ENCODE data around the gene ACAP2.

ACAP2 gene

DNA sequence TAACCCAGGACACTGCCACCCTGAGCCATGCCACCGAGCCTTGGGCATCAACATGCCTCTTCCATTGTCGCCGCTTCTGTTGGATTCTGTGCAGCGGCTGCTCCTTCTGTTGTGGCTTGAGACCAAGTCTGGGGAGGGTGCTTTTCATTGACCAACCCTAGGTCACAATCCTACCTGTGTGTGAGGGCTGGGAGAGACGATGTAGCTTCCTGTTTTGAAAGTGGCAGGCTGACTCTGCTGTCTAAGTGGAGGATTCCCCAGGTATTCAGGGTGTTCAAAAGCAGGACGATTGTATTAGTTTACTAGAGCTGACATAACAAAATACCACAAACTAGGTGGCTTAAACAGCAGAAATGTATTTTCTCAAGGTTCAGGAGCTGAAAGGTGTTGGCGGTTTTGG is 13.0 kb upstream of the ACAP2 start:
- Histone ChIP-seq H3K9me3 (no peaks in the 10 kb centered on the region), H3K4me1 (no peaks in the 10 kb centered on the region), H3K27me3 (no peaks in the 10 kb centered on the region), H3K4me3 (ENCODE audit: low read depth, low read length) (no peak overlapping the region), H3K36me3 (no peaks in the 10 kb centered on the region)
- DNase-seq = no peak
- TF ChIP-seq, protein P1, sequence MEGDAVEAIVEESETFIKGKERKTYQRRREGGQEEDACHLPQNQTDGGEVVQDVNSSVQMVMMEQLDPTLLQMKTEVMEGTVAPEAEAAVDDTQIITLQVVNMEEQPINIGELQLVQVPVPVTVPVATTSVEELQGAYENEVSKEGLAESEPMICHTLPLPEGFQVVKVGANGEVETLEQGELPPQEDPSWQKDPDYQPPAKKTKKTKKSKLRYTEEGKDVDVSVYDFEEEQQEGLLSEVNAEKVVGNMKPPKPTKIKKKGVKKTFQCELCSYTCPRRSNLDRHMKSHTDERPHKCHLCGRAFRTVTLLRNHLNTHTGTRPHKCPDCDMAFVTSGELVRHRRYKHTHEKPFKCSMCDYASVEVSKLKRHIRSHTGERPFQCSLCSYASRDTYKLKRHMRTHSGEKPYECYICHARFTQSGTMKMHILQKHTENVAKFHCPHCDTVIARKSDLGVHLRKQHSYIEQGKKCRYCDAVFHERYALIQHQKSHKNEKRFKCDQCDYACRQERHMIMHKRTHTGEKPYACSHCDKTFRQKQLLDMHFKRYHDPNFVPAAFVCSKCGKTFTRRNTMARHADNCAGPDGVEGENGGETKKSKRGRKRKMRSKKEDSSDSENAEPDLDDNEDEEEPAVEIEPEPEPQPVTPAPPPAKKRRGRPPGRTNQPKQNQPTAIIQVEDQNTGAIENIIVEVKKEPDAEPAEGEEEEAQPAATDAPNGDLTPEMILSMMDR (IDR thresholded peaks at IDR 0.05; ENCODE audit: low read depth, low read length) = no peak

DNA sequence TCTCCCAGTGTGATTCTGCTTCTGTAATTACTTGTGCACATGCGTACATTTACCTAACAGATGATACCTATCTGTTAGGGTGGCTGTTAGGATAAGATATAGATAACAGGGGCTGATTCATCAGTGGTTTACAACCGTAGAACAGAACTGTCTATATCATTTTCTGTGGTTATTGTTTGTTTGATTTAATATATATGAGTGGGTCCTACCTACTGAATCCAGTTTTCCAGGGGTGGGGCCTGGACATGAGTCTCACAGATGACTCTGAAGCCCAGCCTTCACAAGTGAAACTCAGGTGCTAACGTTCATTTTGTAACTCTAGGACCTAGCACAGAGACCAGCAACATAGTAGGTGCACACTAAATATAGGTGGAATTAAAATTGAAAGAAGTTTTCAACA is 10.4 kb upstream of the ACAP2 start:
- DNase-seq = no peak
- TF ChIP-seq, protein P1 (IDR thresholded peaks at IDR 0.05; ENCODE audit: low read depth, low read length) = no peak
- no peaks in the 10 kb centered on the region for H3K4me1 ChIP-seq

DNA sequence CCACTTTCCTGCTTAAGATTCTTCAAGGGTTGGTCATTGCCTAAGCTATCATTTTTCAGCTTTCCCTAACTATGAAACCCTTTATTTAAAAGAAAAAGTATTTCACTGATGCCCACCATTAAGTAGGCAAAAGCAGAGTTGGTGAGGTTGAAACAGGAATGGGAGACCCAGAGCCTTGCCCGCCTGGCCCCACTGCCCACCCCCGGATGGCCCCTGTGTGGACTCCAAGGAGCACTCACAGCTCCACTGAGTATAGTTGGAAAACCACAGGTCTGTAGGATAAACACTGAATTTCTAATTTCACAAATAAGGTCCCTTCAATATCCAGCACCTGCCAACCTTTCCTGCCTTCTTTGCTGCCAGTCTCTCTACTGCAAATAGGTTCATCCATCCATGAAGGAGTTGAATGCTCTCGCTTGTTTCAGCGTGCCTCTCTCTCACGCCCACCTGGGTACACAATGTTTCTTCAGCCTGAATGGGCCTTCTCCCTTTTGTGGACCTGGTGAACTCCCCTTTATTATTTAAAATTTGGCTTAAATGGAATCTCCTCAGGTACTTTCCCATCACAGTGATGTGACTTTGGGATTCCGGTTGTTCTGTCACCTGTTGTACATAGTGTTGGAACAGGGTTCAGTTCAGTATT is 8.7 kb upstream of the ACAP2 start:
- no peaks in the 10 kb centered on the region for H3K36me3 ChIP-seq
- H3K4me1 ChIP-seq = no peaks in the 10 kb centered on the region
- no peak for DNase-seq
- H3K9me3 ChIP-seq = no peaks in the 10 kb centered on the region
- H3K27me3 ChIP-seq = no peaks in the 10 kb centered on the region
- no peak overlapping the region for H3K4me3 ChIP-seq (ENCODE audit: low read depth, low read length)
- TF ChIP-seq, protein P1 (IDR thresholded peaks at IDR 0.05; ENCODE audit: low read depth, low read length) = no peak

More for the DNA sequence above, 10.4 kb upstream of the ACAP2 start:
- no peaks in the 10 kb centered on the region for H3K9me3 ChIP-seq
- no peaks in the 10 kb centered on the region for H3K27me3 ChIP-seq
- no peak overlapping the region for H3K4me3 ChIP-seq (ENCODE audit: low read depth, low read length)
- H3K36me3 ChIP-seq = no peaks in the 10 kb centered on the region

DNA sequence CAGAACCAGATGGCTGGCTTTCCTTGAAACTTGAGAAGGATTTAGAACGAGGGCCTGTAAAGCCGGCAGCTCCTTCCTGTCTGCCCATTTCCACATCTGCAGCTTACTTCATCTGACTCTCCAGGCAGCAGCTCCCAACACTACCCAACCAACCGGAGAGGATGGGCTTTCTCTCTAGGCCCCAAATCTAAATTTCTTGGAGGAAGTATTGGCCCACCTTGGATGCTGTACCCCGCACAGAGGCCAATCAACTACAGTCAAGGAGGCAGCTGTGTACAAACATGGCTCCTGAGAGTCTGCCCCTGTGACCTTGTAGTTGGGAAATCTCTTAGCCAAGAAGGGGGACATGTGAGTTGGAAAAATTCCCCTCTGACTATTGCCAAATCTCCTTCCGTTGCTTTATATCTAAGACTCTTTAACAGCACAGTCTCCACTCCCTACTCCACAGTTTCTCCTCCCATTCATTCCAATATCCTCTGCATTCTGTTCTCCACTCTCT is 8.0 kb upstream of the ACAP2 start:
- H3K4me1 ChIP-seq = no peaks in the 10 kb centered on the region
- H3K27me3 ChIP-seq = no peaks in the 10 kb centered on the region
- TF ChIP-seq, protein P1 (IDR thresholded peaks at IDR 0.05; ENCODE audit: low read depth, low read length) = no peak
- DNase-seq = no peak
- H3K36me3 ChIP-seq = no peaks in the 10 kb centered on the region
- no peak overlapping the region for H3K4me3 ChIP-seq (ENCODE audit: low read depth, low read length)
- no peaks in the 10 kb centered on the region for H3K9me3 ChIP-seq

DNA sequence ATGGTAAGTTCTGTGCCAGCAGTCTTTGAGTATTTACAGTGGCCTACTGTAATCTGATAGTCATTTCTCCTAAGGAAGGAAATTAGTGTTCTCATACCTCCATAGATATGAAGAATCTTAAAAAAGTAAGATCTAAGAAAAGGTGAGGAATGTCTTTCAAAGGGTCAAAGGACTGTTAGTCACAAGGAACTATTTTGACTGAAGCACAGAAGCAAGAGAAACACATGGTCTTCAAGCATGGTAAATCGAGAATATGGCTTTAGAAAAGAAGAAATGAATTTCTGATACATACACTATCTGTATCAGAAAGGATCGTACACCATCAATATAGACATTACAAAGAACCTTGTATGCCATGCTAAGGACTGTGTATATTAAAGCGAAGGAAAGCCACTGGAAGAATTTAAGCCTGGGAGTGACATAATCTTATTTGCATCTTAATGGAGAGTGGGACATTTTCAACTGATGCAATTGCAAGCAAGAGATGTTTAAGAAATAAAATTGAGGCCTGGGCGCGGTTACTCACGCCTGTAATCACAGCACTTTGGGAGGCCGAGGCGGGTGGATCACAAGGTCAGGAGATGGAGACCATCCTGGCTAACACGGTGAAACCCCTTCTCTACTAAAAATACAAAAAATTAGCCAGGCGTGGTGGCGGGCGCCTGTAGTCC is 5.5 kb upstream of the ACAP2 start:
- H3K9me3 ChIP-seq = no peaks in the 10 kb centered on the region
- H3K36me3 ChIP-seq = no peaks in the 10 kb centered on the region
- no peaks in the 10 kb centered on the region for H3K27me3 ChIP-seq
- TF ChIP-seq, protein P1 (IDR thresholded peaks at IDR 0.05; ENCODE audit: low read depth, low read length) = no peak
- DNase-seq = no peak
- no peak overlapping the region for H3K4me3 ChIP-seq (ENCODE audit: low read depth, low read length)
- 0 out of 2 replicates have a peak, but pooled peaks cover 4% of the 10 kb centered on the region for H3K4me1 ChIP-seq

DNA sequence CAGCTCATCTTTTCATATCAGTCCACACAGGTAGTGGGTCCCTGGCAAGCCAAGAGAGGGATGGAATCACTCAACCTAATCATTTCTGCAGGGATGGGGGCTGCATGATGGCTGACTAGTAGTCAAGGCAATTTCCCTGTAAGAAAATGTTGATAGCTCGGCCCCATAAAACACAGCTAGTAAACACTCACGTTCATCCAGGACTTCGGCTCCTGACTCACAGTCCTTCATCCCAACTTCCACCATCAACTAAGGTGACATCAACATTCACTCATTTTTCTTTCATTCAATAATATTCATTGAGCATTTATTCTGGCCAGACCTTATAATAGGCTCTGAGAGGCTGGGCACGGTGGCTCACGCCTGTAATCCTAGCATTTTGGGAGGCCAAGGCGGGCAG is 4.4 kb upstream of the ACAP2 start:
- Histone ChIP-seq H3K4me1 (0 out of 2 replicates have a peak, but pooled peaks cover 4% of the 10 kb centered on the region), H3K4me3 (ENCODE audit: low read depth, low read length) (no peak overlapping the region), H3K9me3 (no peaks in the 10 kb centered on the region), H3K27me3 (no peaks in the 10 kb centered on the region), H3K36me3 (no peaks in the 10 kb centered on the region)
- no peak for DNase-seq
- TF ChIP-seq, protein P1 (IDR thresholded peaks at IDR 0.05; ENCODE audit: low read depth, low read length) = no peak

All from BE2C (cell line).